Left kidney (tissue), 2 donors: ENCODE measurements around the gene BASP1. TPM values are rescaled to one million over a fixed set of nuclear protein-coding genes. Genes with fewer than 3 reads are reported as not detected.
"Not testable (repeated sequence)": the region's sequence is repeated elsewhere in the genome, so short reads cannot be mapped to it uniquely, and the experiment has no call there.

Experiments
- DNase-seq: peaks from one replicate; pipeline ENCODE4 v3.0.0-alpha.2; 2013
- polyA plus RNA-seq: library from polyadenylated mRNA; unstranded; fragments of 120-200 nt; gene quantifications from one replicate; pipeline ENCODE4 v1.2.1, GENCODE V29; 2013; ENCODE audit not compliant: insufficient read length

The BASP1 gene
- polyA plus RNA-seq, 1 donor: 81.6 TPM

GRCh38 chr5:17287501-17288155 is 70.2 kb downstream of the BASP1 start:
- no peak for DNase-seq

- DNase-seq: no peak
Measured at GRCh38 chr5:17288570-17288969, 71.1 kb downstream of the BASP1 start.

- no peak for DNase-seq
Measured at GRCh38 chr5:17289681-17290539, 72.5 kb downstream of the BASP1 start.

GRCh38 chr5:17290540-17290974 is 73.1 kb downstream of the BASP1 start:
- no peak for DNase-seq

- no peak for DNase-seq
Measured at GRCh38 chr5:17292434-17293015, 75.1 kb downstream of the BASP1 start.

- no peak for DNase-seq
Measured at GRCh38 chr5:17294639-17295311, 77.3 kb downstream of the BASP1 start.

GRCh38 chr5:17295671-17296070 is 78.2 kb downstream of the BASP1 start:
- no peak for DNase-seq

- no peak for DNase-seq
Measured at GRCh38 chr5:17302106-17302505, 84.7 kb downstream of the BASP1 start.

GRCh38 chr5:17302604-17303003 is 85.2 kb downstream of the BASP1 start:
- no peak for DNase-seq

- DNase-seq: no peak
Measured at GRCh38 chr5:17304282-17304681, 86.9 kb downstream of the BASP1 start.

- no peak for DNase-seq
Measured at GRCh38 chr5:17305017-17305416, 87.6 kb downstream of the BASP1 start.

GRCh38 chr5:17305964-17306725 is 88.7 kb downstream of the BASP1 start:
- no peak for DNase-seq

GRCh38 chr5:17306726-17307091 is 89.3 kb downstream of the BASP1 start:
- DNase-seq: no peak

GRCh38 chr5:17307440-17307839 is 90.0 kb downstream of the BASP1 start:
- not testable (repeated sequence) for DNase-seq

- no peak for DNase-seq
Measured at GRCh38 chr5:17308326-17309065, 91.1 kb downstream of the BASP1 start.

- no peak for DNase-seq
Measured at GRCh38 chr5:17309462-17309861, 92.0 kb downstream of the BASP1 start.

GRCh38 chr5:17310502-17310901 is 93.1 kb downstream of the BASP1 start:
- DNase-seq: not testable (repeated sequence)

GRCh38 chr5:17311811-17312210 is 94.4 kb downstream of the BASP1 start:
- DNase-seq: not testable (repeated sequence)

- no peak for DNase-seq
Measured at GRCh38 chr5:17312358-17312757, 94.9 kb downstream of the BASP1 start.

GRCh38 chr5:17314907-17315471 is 97.6 kb downstream of the BASP1 start:
- DNase-seq: no peak
